Activated naive CD8-positive, alpha-beta T cell (primary cell): ENCODE measurements around the gene ATXN10.

Experiments
- H3K27ac Mint-ChIP-seq: one replicate; pipeline ENCODE4 v1.8.0; 2021; ENCODE audit warnings: mixed read lengths
- H3K27me3 Mint-ChIP-seq: one replicate; pipeline ENCODE4 v1.8.0; 2021; ENCODE audit warnings: mixed read lengths
- H3K36me3 Mint-ChIP-seq: one replicate; pipeline ENCODE4 v1.8.0; 2021; ENCODE audit warnings: mixed read lengths
- H3K4me1 Mint-ChIP-seq: one replicate; pipeline ENCODE4 v1.8.0; 2021; ENCODE audit warnings: low read depth, mixed read lengths
- H3K4me3 Mint-ChIP-seq: one replicate; pipeline ENCODE4 v1.8.0; 2021; ENCODE audit warnings: mild to moderate bottlenecking, mixed read lengths
- H3K9me3 Mint-ChIP-seq: one replicate; pipeline ENCODE4 v1.8.0; 2021; ENCODE audit warnings: low read depth, mixed read lengths

Gene ATXN10

DNA sequence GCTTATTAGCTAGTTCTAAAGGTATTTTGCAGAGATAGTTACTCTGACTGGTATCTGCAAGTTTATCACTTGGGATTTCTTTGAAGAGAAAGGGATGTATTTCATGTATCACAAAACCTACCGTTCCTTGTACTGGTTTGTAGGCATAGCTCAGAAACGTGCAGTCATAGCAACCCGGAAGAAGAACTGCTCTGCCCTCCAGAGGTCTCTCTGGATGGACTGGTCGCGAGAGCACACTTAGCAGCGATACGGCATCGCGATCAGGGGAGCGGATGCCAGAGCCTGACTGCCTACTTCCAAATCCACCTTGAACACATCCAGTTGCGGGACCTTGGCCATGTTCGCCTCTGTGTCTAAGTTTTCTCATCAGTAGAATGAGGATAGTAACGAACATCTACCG lies 162.0 kb downstream of the ATXN10 start:
- Mint-ChIP-seq H3K4me1 (no peaks in the 10 kb centered on the region), H3K27ac (no peak overlapping the region), H3K27me3 (no peaks in the 10 kb centered on the region), H3K36me3 (peaks cover 12% of the 10 kb centered on the region), H3K9me3 (no peaks in the 10 kb centered on the region), H3K4me3 (no peak overlapping the region)

- Mint-ChIP-seq H3K27ac (no peak overlapping the region), H3K27me3 (no peaks in the 10 kb centered on the region), H3K9me3 (no peaks in the 10 kb centered on the region), H3K4me3 (no peak overlapping the region), H3K4me1 (no peaks in the 10 kb centered on the region), H3K36me3 (peaks cover 6% of the 10 kb centered on the region)
These were observed 162.6 kb downstream of the ATXN10 start for GRCh38 chr22:45834241-45834640.

- no peaks in the 10 kb centered on the region for H3K27me3 Mint-ChIP-seq
- no peak overlapping the region for H3K4me3 Mint-ChIP-seq
- H3K36me3 Mint-ChIP-seq, result peaks cover 6% of the 10 kb centered on the region
- no peak overlapping the region for H3K27ac Mint-ChIP-seq
- H3K9me3 Mint-ChIP-seq, result no peaks in the 10 kb centered on the region
- H3K4me1 Mint-ChIP-seq, result no peaks in the 10 kb centered on the region
These were observed 163.2 kb downstream of the ATXN10 start for GRCh38 chr22:45834795-45835194.

- H3K27ac Mint-ChIP-seq, result no peak overlapping the region
- no peaks in the 10 kb centered on the region for H3K4me1 Mint-ChIP-seq
- no peak overlapping the region for H3K4me3 Mint-ChIP-seq
- H3K27me3 Mint-ChIP-seq, result no peaks in the 10 kb centered on the region
- peaks cover 10% of the 10 kb centered on the region for H3K36me3 Mint-ChIP-seq
- H3K9me3 Mint-ChIP-seq, result no peaks in the 10 kb centered on the region
These were observed 165.0 kb downstream of the ATXN10 start for GRCh38 chr22:45836418-45837169.

DNA sequence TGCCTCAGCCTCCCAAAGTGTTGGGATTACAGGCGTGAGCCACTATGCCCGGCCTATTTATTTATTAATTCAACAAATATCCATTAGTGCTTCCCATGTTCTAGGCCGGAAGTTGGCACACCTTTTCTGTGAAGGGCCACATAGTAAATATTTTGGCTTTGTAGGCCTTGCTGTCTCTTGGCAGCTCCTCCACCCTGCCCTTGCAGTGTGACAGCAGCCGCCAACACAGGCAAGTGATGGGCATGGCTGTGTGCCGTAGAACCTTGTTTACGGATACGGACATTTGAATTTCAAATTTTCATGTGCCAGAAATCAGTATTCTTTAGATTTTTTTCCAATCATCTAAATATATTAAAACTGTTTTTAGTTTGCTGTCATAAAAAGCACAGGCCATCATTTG lies 165.9 kb downstream of the ATXN10 start:
- no peak overlapping the region for H3K27ac Mint-ChIP-seq
- no peaks in the 10 kb centered on the region for H3K27me3 Mint-ChIP-seq
- peaks cover 12% of the 10 kb centered on the region for H3K36me3 Mint-ChIP-seq
- no peaks in the 10 kb centered on the region for H3K9me3 Mint-ChIP-seq
- no peak overlapping the region for H3K4me3 Mint-ChIP-seq
- no peaks in the 10 kb centered on the region for H3K4me1 Mint-ChIP-seq

GRCh38 chr22:45838305-45838887 lies 166.8 kb downstream of the ATXN10 start:
- no peaks in the 10 kb centered on the region for H3K4me1 Mint-ChIP-seq
- H3K36me3 Mint-ChIP-seq, result peaks cover 13% of the 10 kb centered on the region
- H3K27me3 Mint-ChIP-seq, result no peaks in the 10 kb centered on the region
- H3K27ac Mint-ChIP-seq, result no peak overlapping the region
- H3K9me3 Mint-ChIP-seq, result no peaks in the 10 kb centered on the region
- H3K4me3 Mint-ChIP-seq, result no peak overlapping the region

- Mint-ChIP-seq H3K27me3 (no peaks in the 10 kb centered on the region), H3K4me1 (no peaks in the 10 kb centered on the region), H3K27ac (no peak overlapping the region), H3K36me3 (peaks cover 24% of the 10 kb centered on the region), H3K4me3 (no peak overlapping the region), H3K9me3 (no peaks in the 10 kb centered on the region)
These were observed 168.8 kb downstream of the ATXN10 start for GRCh38 chr22:45840483-45840882.

GRCh38 chr22:45842291-45842991 lies 170.8 kb downstream of the ATXN10 start:
- Mint-ChIP-seq H3K27ac (no peak overlapping the region), H3K4me1 (no peaks in the 10 kb centered on the region), H3K36me3 (peaks cover 27% of the 10 kb centered on the region), H3K4me3 (no peak overlapping the region), H3K27me3 (no peaks in the 10 kb centered on the region), H3K9me3 (no peaks in the 10 kb centered on the region)

DNA sequence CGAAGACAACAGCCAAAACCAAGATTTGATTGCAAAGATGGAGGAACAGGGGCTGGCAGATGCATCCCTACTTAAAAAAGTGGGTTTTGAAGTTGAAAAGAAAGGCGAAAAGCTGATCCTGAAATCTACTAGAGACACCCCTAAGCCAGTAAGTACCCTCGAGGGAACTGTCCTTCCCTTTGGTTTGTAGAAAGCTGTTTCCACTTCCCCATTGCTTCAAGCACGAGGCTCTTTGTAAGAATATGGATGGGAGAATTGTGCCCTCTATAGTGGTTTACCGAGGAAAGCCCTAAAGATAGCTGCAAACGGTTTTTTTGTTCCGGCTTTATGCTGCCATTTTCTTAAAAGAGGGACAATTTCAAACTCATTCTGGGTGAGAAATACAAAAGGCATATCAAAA lies 171.4 kb downstream of the ATXN10 start:
- no peaks in the 10 kb centered on the region for H3K4me1 Mint-ChIP-seq
- H3K4me3 Mint-ChIP-seq, result no peak overlapping the region
- H3K9me3 Mint-ChIP-seq, result no peaks in the 10 kb centered on the region
- peaks cover 32% of the 10 kb centered on the region for H3K36me3 Mint-ChIP-seq
- H3K27me3 Mint-ChIP-seq, result no peaks in the 10 kb centered on the region
- H3K27ac Mint-ChIP-seq, result no peak overlapping the region

DNA sequence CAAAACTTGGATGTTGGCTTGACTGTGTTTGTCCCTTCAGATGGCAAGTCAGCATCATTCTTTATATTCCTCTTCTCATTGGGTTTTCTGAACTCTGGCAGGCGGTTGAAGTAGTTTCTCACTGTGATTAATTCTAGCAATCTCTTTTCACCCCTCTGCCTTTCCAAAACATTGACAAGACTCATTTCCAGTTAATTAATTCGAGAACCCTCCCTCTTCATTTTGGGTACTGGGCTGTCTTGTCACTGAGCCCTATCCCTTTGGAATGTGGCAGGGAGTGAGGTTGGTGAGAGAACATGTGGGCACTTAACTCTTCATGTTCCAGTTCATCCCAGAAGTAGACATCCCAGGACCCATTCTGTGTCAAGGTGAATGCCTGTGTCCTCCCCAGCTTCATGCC lies 172.4 kb downstream of the ATXN10 start:
- Mint-ChIP-seq H3K4me1 (no peaks in the 10 kb centered on the region), H3K27me3 (no peaks in the 10 kb centered on the region), H3K36me3 (peaks cover 42% of the 10 kb centered on the region), H3K4me3 (no peak overlapping the region), H3K9me3 (peaks cover 7% of the 10 kb centered on the region), H3K27ac (no peak overlapping the region)

DNA sequence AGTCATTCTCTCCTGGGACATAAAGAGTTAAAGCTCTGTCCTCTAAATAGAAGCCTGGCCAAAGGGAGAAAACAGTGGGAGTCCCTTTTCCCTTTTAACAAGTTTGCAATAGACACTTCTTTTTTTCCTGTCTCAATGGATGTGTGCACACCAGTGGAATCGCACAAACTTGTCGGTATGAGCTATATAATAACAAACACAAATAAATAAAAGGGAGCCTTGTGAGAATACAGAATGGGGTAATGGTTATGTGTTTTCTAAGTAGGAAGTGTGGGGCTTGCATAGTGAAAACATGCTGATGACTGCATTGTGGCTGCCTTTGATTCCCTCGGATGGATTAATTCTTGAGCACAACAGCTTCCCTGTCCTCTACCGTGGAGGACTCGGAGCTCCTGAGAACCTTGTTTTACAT lies 173.4 kb downstream of the ATXN10 start:
- Mint-ChIP-seq H3K27ac (no peak overlapping the region), H3K4me1 (no peaks in the 10 kb centered on the region), H3K27me3 (no peaks in the 10 kb centered on the region), H3K36me3 (peaks cover 48% of the 10 kb centered on the region), H3K9me3 (peaks cover 14% of the 10 kb centered on the region), H3K4me3 (no peak overlapping the region)

- peaks cover 27% of the 10 kb centered on the region for H3K9me3 Mint-ChIP-seq
- H3K4me1 Mint-ChIP-seq, result no peaks in the 10 kb centered on the region
- H3K27me3 Mint-ChIP-seq, result no peaks in the 10 kb centered on the region
- peaks cover 61% of the 10 kb centered on the region for H3K36me3 Mint-ChIP-seq
- H3K4me3 Mint-ChIP-seq, result no peak overlapping the region
- H3K27ac Mint-ChIP-seq, result no peak overlapping the region
These were observed 175.3 kb downstream of the ATXN10 start for GRCh38 chr22:45846952-45847351.

DNA sequence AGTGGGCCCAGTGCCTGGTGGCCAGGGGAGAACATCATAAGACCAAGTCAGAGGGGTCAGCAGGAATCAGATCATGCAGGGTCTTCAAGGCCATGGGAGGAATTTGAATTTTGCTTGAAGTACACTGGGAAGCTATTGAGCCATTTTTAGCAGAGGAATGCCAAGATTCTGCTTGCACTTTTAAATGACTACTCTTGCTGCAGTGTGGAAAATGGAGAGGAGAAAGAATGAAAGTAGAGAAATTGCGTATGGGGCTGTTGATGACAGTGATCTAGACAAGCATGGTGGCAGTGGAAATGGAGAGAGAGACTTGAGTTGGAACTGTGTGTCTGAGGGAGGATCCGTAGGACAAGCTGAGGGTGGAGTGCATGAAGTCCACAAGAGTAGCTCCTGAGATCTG lies 177.3 kb downstream of the ATXN10 start:
- peaks cover 63% of the 10 kb centered on the region for H3K36me3 Mint-ChIP-seq

DNA sequence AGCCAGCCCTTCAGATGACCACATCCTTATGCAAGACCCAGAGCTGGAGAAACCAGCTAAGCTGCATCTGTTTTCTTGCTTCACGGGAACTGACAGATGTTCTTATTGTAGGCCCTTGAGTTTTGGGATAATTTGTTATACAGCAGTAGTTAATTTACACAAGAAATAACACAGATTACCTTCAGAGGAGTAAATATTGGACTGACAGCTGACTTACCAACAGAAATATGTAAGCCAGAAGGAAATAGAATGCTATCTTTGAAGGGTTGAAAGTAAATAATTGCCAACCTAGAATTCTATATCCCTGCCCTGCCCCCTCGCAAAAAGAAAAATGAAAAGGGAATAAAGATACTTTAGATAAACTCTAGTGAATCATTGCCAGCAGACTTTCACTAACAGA lies 181.2 kb downstream of the ATXN10 start:
- Mint-ChIP-seq H3K27ac (no peak overlapping the region), H3K4me3 (no peak overlapping the region), H3K9me3 (peaks cover 29% of the 10 kb centered on the region), H3K36me3 (peaks cover 68% of the 10 kb centered on the region), H3K4me1 (no peaks in the 10 kb centered on the region), H3K27me3 (no peaks in the 10 kb centered on the region)

More for the DNA sequence above, 177.3 kb downstream of the ATXN10 start:
- Mint-ChIP-seq H3K9me3 (peaks cover 29% of the 10 kb centered on the region), H3K27me3 (no peaks in the 10 kb centered on the region), H3K4me1 (no peaks in the 10 kb centered on the region), H3K4me3 (no peak overlapping the region), H3K27ac (no peak overlapping the region)

- Mint-ChIP-seq H3K36me3 (peaks cover 50% of the 10 kb centered on the region), H3K4me3 (no peak overlapping the region), H3K9me3 (peaks cover 9% of the 10 kb centered on the region), H3K27ac (no peak overlapping the region), H3K4me1 (no peaks in the 10 kb centered on the region), H3K27me3 (no peaks in the 10 kb centered on the region)
These were observed 184.3 kb downstream of the ATXN10 start for GRCh38 chr22:45855961-45856360.
